GM12892 (cell line): Measurements from ENCODE around the gene DKK3.

ENCODE experiments used
- POLR2A ChIP-seq: IDR thresholded peaks from 2 replicates; pipeline ENCODE4 v1.6.1; 2011; ENCODE audit warnings: low read depth, low read length, control low read depth
- TAF1 ChIP-seq: IDR thresholded peaks from 2 replicates; pipeline ENCODE4 v1.6.1; 2011; ENCODE audit warnings: low read depth, mild to moderate bottlenecking, control low read depth, low read length, borderline replicate concordance

GRCh38 chr11:11944444-11944843 is 64.0 kb downstream of the DKK3 start:
- no peak for TF ChIP-seq POLR2A
- TF ChIP-seq TAF1 = no peak
